ENCODE data around the gene NQO1.

Gene NQO1

GRCh38 chr16:69688589-69688988 lies 37.8 kb downstream of the NQO1 start:
- ATAC-seq (ENCODE audit: low read depth): no peak
- no peak overlapping the region for H3K4me3 ChIP-seq (ENCODE audit: severe bottlenecking)
- H3K27me3 ChIP-seq (ENCODE audit: insufficient read depth, poor library complexity, severe bottlenecking): no peaks in the 10 kb centered on the region
- TF ChIP-seq, protein P1, sequence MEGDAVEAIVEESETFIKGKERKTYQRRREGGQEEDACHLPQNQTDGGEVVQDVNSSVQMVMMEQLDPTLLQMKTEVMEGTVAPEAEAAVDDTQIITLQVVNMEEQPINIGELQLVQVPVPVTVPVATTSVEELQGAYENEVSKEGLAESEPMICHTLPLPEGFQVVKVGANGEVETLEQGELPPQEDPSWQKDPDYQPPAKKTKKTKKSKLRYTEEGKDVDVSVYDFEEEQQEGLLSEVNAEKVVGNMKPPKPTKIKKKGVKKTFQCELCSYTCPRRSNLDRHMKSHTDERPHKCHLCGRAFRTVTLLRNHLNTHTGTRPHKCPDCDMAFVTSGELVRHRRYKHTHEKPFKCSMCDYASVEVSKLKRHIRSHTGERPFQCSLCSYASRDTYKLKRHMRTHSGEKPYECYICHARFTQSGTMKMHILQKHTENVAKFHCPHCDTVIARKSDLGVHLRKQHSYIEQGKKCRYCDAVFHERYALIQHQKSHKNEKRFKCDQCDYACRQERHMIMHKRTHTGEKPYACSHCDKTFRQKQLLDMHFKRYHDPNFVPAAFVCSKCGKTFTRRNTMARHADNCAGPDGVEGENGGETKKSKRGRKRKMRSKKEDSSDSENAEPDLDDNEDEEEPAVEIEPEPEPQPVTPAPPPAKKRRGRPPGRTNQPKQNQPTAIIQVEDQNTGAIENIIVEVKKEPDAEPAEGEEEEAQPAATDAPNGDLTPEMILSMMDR (IDR thresholded peaks at IDR 0.05; ENCODE audit: poor library complexity, severe bottlenecking): no peak
- H3K4me1 ChIP-seq (ENCODE audit: insufficient read depth, poor library complexity, severe bottlenecking): no peaks in the 10 kb centered on the region
- peaks cover 82% of the 10 kb centered on the region for H3K36me3 ChIP-seq (ENCODE audit: low read depth)
- H3K27ac ChIP-seq (ENCODE audit: poor library complexity, severe bottlenecking): no peak overlapping the region
- no peak for DNase-seq (ENCODE audit: low spot score)
- no peaks in the 10 kb centered on the region for H3K9me3 ChIP-seq (ENCODE audit: severe bottlenecking)

GRCh38 chr16:69680358-69680757 lies 46.0 kb downstream of the NQO1 start:
- peaks cover 91% of the 10 kb centered on the region for H3K36me3 ChIP-seq (ENCODE audit: low read depth)
- H3K27ac ChIP-seq (ENCODE audit: poor library complexity, severe bottlenecking): no peak overlapping the region

DNA sequence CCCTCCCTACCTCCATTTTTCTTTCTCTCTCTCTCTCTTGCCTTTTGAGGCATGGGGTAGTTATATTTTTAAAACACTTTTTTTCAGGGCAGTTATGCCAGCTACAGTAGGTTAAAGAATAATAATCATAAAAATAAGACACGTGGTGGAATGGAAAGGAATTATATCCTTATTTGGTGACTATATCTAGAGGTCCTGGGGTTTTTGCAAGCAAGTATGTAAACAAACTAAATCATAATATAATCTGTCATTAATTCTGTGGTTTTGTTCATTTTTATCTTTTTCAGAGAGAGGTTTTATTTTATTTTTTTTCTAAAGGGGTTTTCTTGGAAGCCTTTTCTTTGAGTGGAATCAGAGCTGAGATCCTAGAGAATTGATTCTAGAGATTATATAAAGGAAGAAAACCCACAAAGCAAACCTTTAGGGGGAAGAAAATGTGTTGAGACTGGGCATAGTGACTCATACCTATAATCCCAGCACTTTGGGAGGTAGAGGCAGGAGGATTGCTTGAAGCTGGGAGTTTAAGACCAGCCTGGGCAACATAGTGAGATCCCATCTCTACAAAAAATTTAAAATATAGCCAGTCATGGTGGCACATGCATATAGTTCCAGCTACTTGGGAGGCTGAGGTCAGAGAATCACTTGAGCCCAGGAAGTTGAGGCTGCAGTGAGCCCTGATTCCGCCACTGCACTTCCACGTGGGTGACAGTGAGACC lies 53.2 kb downstream of the NQO1 start:
- H3K36me3 ChIP-seq (ENCODE audit: low read depth): peaks cover 83% of the 10 kb centered on the region
- H3K27me3 ChIP-seq (ENCODE audit: insufficient read depth, poor library complexity, severe bottlenecking): no peaks in the 10 kb centered on the region
- DNase-seq (ENCODE audit: low spot score): no peak
- no peaks in the 10 kb centered on the region for H3K4me1 ChIP-seq (ENCODE audit: insufficient read depth, poor library complexity, severe bottlenecking)
- TF ChIP-seq, protein P1 (IDR thresholded peaks at IDR 0.05; ENCODE audit: poor library complexity, severe bottlenecking): no peak
- H3K4me3 ChIP-seq (ENCODE audit: severe bottlenecking): no peak overlapping the region
- no peaks in the 10 kb centered on the region for H3K9me3 ChIP-seq (ENCODE audit: severe bottlenecking)
- H3K27ac ChIP-seq (ENCODE audit: poor library complexity, severe bottlenecking): no peak overlapping the region
- no peak for ATAC-seq (ENCODE audit: low read depth)

More at GRCh38 chr16:69680358-69680757, 46.0 kb downstream of the NQO1 start:
- Histone ChIP-seq H3K27me3 (ENCODE audit: insufficient read depth, poor library complexity, severe bottlenecking) (no peaks in the 10 kb centered on the region), H3K4me1 (ENCODE audit: insufficient read depth, poor library complexity, severe bottlenecking) (no peaks in the 10 kb centered on the region), H3K4me3 (ENCODE audit: severe bottlenecking) (no peak overlapping the region), H3K9me3 (ENCODE audit: severe bottlenecking) (no peaks in the 10 kb centered on the region)
- ATAC-seq (ENCODE audit: low read depth) (no peak), DNase-seq (ENCODE audit: low spot score) (no peak)
- TF ChIP-seq, protein P1 (IDR thresholded peaks at IDR 0.05; ENCODE audit: poor library complexity, severe bottlenecking): no peak

DNA sequence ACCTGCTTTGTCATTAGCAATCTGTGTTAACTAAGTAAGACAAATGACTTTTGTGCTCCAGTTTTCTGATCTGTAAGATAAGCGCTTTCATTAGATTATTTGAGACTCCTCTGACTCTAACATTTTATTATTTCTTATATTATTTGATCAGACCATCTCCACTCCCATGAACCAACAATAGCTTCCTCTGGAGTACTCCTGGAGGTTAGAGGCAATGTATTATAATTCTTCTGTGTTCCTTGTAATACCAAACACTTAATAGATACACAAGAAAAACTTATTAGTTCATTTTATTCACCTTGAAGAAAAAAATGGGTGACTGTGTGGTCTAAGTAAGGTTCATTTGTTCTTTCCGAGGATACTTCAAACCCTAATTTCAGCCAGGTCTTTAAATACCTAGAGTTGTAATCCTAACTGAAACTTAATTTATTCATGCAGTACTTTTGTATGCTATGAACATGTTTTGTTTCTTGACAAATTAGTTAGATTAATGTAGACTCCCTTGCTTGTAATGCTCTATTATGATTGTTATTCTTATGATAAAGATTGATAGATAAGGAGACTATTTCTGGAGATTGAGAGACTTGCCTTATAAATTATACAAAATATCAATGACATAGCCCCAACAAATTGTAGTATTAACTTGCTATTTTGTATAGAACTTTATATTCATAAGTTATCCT lies 53.9 kb downstream of the NQO1 start:
- Histone ChIP-seq H3K9me3 (ENCODE audit: severe bottlenecking) (no peaks in the 10 kb centered on the region), H3K27ac (ENCODE audit: poor library complexity, severe bottlenecking) (no peak overlapping the region), H3K36me3 (ENCODE audit: low read depth) (peaks cover 81% of the 10 kb centered on the region), H3K4me1 (ENCODE audit: insufficient read depth, poor library complexity, severe bottlenecking) (no peaks in the 10 kb centered on the region), H3K27me3 (ENCODE audit: insufficient read depth, poor library complexity, severe bottlenecking) (no peaks in the 10 kb centered on the region), H3K4me3 (ENCODE audit: severe bottlenecking) (no peak overlapping the region)
- DNase-seq (ENCODE audit: low spot score) (no peak), ATAC-seq (ENCODE audit: low read depth) (no peak)
- TF ChIP-seq, protein P1 (IDR thresholded peaks at IDR 0.05; ENCODE audit: poor library complexity, severe bottlenecking): no peak

DNA sequence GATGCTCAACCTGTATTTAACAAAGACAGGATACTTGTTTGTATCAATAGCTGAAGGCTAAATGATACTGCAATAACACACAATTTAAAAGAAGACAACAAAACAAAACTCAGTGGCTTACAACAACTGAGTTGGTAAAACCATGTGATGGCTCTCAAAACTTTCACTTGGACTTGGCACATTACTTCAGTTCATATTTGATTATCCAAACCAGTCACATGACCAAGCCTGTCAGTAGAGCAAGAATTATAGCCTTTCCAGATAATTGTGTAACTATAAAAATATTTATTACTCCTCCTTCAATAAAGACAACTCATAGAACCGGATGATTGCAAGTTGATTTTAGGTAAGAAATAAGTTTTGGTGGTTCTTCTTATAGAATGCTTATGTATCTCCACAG lies 56.8 kb downstream of the NQO1 start:
- DNase-seq (ENCODE audit: low spot score) (no peak), ATAC-seq (ENCODE audit: low read depth) (no peak)
- no peaks in the 10 kb centered on the region for H3K27me3 ChIP-seq (ENCODE audit: insufficient read depth, poor library complexity, severe bottlenecking)
- peaks cover 68% of the 10 kb centered on the region for H3K36me3 ChIP-seq (ENCODE audit: low read depth)
- no peak overlapping the region for H3K4me3 ChIP-seq (ENCODE audit: severe bottlenecking)
- no peak overlapping the region for H3K27ac ChIP-seq (ENCODE audit: poor library complexity, severe bottlenecking)
- no peaks in the 10 kb centered on the region for H3K4me1 ChIP-seq (ENCODE audit: insufficient read depth, poor library complexity, severe bottlenecking)
- no peaks in the 10 kb centered on the region for H3K9me3 ChIP-seq (ENCODE audit: severe bottlenecking)
- TF ChIP-seq, protein P1 (IDR thresholded peaks at IDR 0.05; ENCODE audit: poor library complexity, severe bottlenecking): no peak
